GM13976 (cell line): ENCODE data around the gene KIAA1328.

Source experiments
- DNase-seq: peaks from one replicate; pipeline ENCODE4 v3.0.0; 2012; ENCODE audit warnings: low spot score
- in situ Hi-C: fragments of 300-500 bp; cut with MboI; formaldehyde crosslinking; loops from one replicate; pipeline ENCODE4 v1.12.0; 2022; ENCODE audit warnings: low sequenced_read_pairs, mixed read lengths, inconsistent platforms; ENCODE audit not compliant: unreplicated experiment
- TF ChIP-seq, protein P1 (sequence below): IDR thresholded peaks from 2 replicates; pipeline ENCODE4 v1.5.1; 2012; ENCODE audit warnings: borderline replicate concordance, mild to moderate bottlenecking; ENCODE audit not compliant: insufficient read depth; ENCODE audit errors: extremely low read depth, missing control alignments, control extremely low read depth

Gene KIAA1328

GRCh38 chr18:37258819-37259218, 429.9 kb downstream of the KIAA1328 start:
- TF ChIP-seq, protein P1, sequence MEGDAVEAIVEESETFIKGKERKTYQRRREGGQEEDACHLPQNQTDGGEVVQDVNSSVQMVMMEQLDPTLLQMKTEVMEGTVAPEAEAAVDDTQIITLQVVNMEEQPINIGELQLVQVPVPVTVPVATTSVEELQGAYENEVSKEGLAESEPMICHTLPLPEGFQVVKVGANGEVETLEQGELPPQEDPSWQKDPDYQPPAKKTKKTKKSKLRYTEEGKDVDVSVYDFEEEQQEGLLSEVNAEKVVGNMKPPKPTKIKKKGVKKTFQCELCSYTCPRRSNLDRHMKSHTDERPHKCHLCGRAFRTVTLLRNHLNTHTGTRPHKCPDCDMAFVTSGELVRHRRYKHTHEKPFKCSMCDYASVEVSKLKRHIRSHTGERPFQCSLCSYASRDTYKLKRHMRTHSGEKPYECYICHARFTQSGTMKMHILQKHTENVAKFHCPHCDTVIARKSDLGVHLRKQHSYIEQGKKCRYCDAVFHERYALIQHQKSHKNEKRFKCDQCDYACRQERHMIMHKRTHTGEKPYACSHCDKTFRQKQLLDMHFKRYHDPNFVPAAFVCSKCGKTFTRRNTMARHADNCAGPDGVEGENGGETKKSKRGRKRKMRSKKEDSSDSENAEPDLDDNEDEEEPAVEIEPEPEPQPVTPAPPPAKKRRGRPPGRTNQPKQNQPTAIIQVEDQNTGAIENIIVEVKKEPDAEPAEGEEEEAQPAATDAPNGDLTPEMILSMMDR, result no peak
- DNase-seq, result no peak
- in situ Hi-C loops, result no loop called here

- in situ Hi-C loops, result no loop called here
- DNase-seq, result no peak
- TF ChIP-seq, protein P1, result no peak
These were observed 430.8 kb downstream of the KIAA1328 start for GRCh38 chr18:37259711-37260110.

DNA sequence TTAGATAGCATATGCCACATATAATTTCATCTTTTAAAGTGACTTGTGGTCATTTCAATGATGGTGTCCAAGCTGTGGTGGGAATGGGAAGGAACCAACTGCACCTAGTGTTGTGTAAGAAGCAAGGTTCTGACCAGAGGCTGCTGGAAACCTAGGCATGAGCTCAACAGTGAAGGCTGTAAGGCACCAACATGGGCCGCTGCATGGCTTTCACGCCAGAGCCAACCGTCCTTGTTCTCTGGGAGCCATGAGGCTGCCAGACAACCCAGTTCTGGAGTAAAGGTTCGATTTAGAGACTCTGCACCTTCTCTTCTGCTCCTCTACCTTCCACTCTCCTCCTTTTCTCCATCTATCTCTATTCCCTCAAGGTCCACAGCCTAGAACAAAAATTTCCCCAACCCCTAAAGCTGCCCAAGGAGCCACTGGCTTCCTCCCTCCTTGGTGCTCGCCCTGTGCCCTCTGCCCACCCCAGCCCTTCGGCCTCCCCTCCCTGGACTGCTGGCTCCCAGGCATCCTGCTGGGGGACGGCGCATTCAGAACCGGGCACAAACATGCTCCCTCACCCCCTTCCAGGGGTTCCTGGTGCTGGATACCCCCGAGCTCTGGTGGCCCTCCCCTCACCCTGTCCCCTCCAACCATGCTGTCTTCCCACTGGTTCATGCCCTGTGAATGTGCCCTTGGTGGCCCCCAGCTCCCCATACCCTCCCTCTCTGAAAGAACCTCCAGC, 431.6 kb downstream of the KIAA1328 start:
- in situ Hi-C loops, result no loop called here
- DNase-seq, result no peak
- TF ChIP-seq, protein P1, result no peak

GRCh38 chr18:37261246-37261840, 432.4 kb downstream of the KIAA1328 start:
- no peak for DNase-seq
- TF ChIP-seq, protein P1, result no peak
- in situ Hi-C loops, result no loop called here

- in situ Hi-C loops, result no loop called here
- DNase-seq, result no peak
- TF ChIP-seq, protein P1, result no peak
These were observed 433.1 kb downstream of the KIAA1328 start for GRCh38 chr18:37261988-37262387.

DNA sequence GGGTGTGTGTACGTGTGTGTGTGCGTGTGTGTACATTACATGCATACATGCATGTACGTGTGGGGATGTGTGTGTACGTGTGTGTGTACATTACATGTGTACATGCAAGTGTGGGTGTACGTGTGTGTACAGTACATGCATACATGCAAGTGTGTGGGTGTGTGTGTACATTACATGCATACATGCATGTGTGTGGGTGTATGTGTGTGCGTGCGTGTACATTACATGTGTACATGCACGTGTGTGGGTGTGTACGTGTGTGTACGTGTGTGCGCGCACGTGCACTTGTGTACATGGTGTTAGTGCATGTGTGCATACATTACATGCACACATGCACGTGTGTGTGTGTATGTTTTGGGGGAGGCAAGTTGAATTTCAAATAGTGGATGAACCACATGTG, 436.0 kb downstream of the KIAA1328 start:
- TF ChIP-seq, protein P1, result no peak
- in situ Hi-C loops, result no loop called here

GRCh38 chr18:37265382-37265781, 436.5 kb downstream of the KIAA1328 start:
- no peak for DNase-seq
- TF ChIP-seq, protein P1, result no peak
- in situ Hi-C loops, result no loop called here

More for the DNA sequence above, 436.0 kb downstream of the KIAA1328 start:
- no peak for DNase-seq
